HFF-Myc (cell line): ENCODE data around the gene PAFAH1B1.
"Not testable (repeated sequence)": the region's sequence is repeated elsewhere in the genome, so short reads cannot be mapped to it uniquely, and the experiment has no call there.

Experiments
- DNase-seq: peaks from one replicate; pipeline ENCODE4 v3.0.0-alpha.2; 2011; ENCODE audit warnings: low read depth; ENCODE audit errors: extremely low read depth
- H3K4me3 ChIP-seq: replicated peaks from 2 replicates; pipeline ENCODE4 v1.5.1; 2011; ENCODE audit warnings: low read depth, mild to moderate bottlenecking, control low read depth, low read length
- CTCF ChIP-seq: IDR thresholded peaks from 2 replicates; pipeline ENCODE4 v1.5.1; 2012; ENCODE audit warnings: mild to moderate bottlenecking, low read depth, low read length, control low read depth; ENCODE audit errors: missing control alignments

The PAFAH1B1 gene

GRCh38 chr17:2592971-2593820, at the start of gene PAFAH1B1:
Gene PAFAH1B1 (plus strand): TSS chr17:2593654. CDS start chr17:2638289, 44,635 bp downstream.
- peak within 1 kb of the TSS; percentile 94 for H3K4me3 ChIP-seq
- DNase-seq, result peak; percentile 16
- no peak for TF ChIP-seq CTCF

- DNase-seq, result no peak
- no peak overlapping the region for H3K4me3 ChIP-seq
- no peak for TF ChIP-seq CTCF
Observed at GRCh38 chr17:2545393-2545792, 48.1 kb upstream of the PAFAH1B1 start.

- no peak for DNase-seq
- H3K4me3 ChIP-seq, result no peak overlapping the region
- TF ChIP-seq CTCF, result no peak
Observed at GRCh38 chr17:2547176-2547575, 46.3 kb upstream of the PAFAH1B1 start.

GRCh38 chr17:2548026-2548425, 45.4 kb upstream of the PAFAH1B1 start:
- not testable (repeated sequence) for H3K4me3 ChIP-seq, DNase-seq

GRCh38 chr17:2549392-2550211, 43.9 kb upstream of the PAFAH1B1 start:
- H3K4me3 ChIP-seq, result no peak overlapping the region
- no peak for DNase-seq
- TF ChIP-seq CTCF, result no peak

- no peak for TF ChIP-seq CTCF
- DNase-seq, result no peak
- no peak overlapping the region for H3K4me3 ChIP-seq
Observed at GRCh38 chr17:2551493-2551892, 42.0 kb upstream of the PAFAH1B1 start.

GRCh38 chr17:2551928-2552327, 41.5 kb upstream of the PAFAH1B1 start:
- no peak overlapping the region for H3K4me3 ChIP-seq
- no peak for DNase-seq
- TF ChIP-seq CTCF, result no peak
